ENCODE measurements around the gene MAPT. TPM values are rescaled to one million over a fixed set of nuclear protein-coding genes. Genes with fewer than 3 reads are reported as not detected.
A peak's percentile ranks its signal among the peaks of the same experiment; 100 is the strongest.

Gene MAPT
- total RNA-seq, 6 experiments from 2014 or later, result 0.11 to 0.43 (median 0.26) TPM

DNA sequence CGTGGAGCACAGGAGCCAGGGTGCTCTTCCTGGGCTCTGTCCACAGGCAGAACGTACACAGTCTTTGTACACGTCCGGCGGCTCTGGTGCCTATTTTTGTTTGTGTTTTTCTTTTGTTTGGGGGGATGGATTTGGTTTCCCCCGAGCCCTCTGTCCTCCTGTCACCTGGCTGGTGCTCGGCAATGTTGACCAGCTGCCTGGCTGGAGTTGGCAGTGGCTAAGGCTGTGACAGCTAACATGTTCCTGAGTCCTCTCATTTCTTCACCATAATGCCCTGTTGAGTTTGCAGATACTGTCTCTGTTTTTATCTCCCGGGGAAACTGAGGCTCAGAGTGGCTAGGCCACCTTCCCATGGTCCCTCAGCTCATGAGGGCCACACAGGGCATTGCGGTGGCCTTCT lies 25.7 kb downstream of the MAPT start:
- H3K27me3 Mint-ChIP-seq (ENCODE audit: insufficient read depth), result peaks cover 70% of the 10 kb centered on the region
- no peaks in the 10 kb centered on the region for H3K9me3 Mint-ChIP-seq
- no peak for DNase-seq
- TF ChIP-seq, protein P1, sequence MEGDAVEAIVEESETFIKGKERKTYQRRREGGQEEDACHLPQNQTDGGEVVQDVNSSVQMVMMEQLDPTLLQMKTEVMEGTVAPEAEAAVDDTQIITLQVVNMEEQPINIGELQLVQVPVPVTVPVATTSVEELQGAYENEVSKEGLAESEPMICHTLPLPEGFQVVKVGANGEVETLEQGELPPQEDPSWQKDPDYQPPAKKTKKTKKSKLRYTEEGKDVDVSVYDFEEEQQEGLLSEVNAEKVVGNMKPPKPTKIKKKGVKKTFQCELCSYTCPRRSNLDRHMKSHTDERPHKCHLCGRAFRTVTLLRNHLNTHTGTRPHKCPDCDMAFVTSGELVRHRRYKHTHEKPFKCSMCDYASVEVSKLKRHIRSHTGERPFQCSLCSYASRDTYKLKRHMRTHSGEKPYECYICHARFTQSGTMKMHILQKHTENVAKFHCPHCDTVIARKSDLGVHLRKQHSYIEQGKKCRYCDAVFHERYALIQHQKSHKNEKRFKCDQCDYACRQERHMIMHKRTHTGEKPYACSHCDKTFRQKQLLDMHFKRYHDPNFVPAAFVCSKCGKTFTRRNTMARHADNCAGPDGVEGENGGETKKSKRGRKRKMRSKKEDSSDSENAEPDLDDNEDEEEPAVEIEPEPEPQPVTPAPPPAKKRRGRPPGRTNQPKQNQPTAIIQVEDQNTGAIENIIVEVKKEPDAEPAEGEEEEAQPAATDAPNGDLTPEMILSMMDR (IDR thresholded peaks at IDR 0.05), result no peak
- H3K4me3 Mint-ChIP-seq, result no peak overlapping the region
- peaks cover 9% of the 10 kb centered on the region; the same call in 1 of the 2 replicates for H3K4me1 Mint-ChIP-seq (ENCODE audit: low read depth)
- H3K36me3 Mint-ChIP-seq (ENCODE audit: low read depth), result no peaks in the 10 kb centered on the region
- H3K27ac Mint-ChIP-seq, result no peak overlapping the region

DNA sequence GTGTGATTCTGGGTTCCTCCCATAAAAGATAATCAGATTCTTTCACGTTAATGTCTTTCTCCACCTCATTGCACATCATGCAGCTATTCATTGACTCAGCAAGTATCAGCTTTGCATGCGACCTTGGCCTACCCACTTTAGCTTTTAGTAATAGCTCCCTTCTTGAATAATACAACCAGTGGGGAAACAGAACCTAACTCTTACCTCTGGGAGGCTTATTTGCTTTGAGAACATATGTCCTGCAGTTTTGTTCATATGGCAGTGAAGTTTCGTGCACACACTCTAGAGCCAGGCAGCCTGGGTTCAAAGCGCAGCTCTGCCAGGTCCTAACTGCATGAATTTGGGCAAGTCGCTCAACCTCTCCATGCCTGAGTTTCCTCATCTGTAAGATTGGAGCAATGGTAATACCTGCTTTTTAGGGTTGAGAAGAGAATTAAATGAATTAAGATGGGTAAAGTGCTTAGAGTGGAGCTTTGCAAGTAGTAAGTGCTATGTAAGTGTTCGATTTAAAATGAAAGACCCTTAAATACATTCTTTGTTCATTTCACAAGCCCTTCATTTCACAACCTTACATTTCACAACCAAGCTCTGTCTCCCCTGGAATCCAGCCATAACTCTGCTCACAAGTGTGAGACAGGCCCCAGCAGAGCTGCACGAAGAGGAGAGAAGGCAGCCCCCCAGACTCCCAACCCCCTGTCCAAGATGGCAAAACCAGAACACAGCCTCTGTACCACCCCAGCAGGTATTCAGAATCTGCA lies 29.3 kb downstream of the MAPT start:
- peaks cover 6% of the 10 kb centered on the region; the same call in 1 of the 2 replicates for H3K9me3 Mint-ChIP-seq
- TF ChIP-seq, protein P1 (IDR thresholded peaks at IDR 0.05), result no peak
- no peak overlapping the region for H3K27ac Mint-ChIP-seq
- no peak overlapping the region for H3K4me3 Mint-ChIP-seq
- H3K4me1 Mint-ChIP-seq (ENCODE audit: low read depth), result peaks cover 9% of the 10 kb centered on the region; the same call in 1 of the 2 replicates
- peak; percentile 64 for DNase-seq
- peaks cover 6% of the 10 kb centered on the region; the same call in 1 of the 2 replicates for H3K36me3 Mint-ChIP-seq (ENCODE audit: low read depth)
- peaks cover 60% of the 10 kb centered on the region for H3K27me3 Mint-ChIP-seq (ENCODE audit: insufficient read depth)

DNA sequence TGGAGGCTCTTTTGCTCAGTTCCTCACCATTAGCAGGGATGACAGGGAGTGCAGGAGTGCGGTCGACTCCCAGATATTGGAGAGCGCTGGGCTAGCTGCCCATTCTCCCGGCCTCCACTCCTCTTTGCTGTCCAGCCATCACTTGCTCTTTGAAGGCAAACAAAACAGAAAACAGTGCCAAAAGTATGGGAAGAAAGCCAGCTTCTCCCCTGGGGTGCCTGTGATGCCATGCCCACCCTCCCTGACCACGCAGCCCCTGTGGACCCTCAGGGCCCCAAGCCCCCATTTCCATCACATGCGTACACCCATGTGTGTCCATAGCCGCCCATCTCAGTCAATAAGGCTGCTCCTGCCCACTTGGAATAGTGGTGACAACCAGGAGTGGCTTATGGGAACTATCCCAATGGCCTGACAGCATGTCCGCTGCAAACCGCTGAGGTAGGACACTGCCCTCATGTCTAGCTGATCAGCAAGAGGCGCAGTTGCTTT lies 30.0 kb downstream of the MAPT start:
- TF ChIP-seq, protein P1 (IDR thresholded peaks at IDR 0.05), result no peak
- DNase-seq, result no peak
- H3K4me1 Mint-ChIP-seq (ENCODE audit: low read depth), result peaks cover 9% of the 10 kb centered on the region; the same call in 1 of the 2 replicates
- H3K4me3 Mint-ChIP-seq, result no peak overlapping the region
- peaks cover 6% of the 10 kb centered on the region; the same call in 1 of the 2 replicates for H3K36me3 Mint-ChIP-seq (ENCODE audit: low read depth)
- H3K27me3 Mint-ChIP-seq (ENCODE audit: insufficient read depth), result peaks cover 56% of the 10 kb centered on the region
- peaks cover 6% of the 10 kb centered on the region; the same call in 1 of the 2 replicates for H3K9me3 Mint-ChIP-seq
- H3K27ac Mint-ChIP-seq, result no peak overlapping the region

DNA sequence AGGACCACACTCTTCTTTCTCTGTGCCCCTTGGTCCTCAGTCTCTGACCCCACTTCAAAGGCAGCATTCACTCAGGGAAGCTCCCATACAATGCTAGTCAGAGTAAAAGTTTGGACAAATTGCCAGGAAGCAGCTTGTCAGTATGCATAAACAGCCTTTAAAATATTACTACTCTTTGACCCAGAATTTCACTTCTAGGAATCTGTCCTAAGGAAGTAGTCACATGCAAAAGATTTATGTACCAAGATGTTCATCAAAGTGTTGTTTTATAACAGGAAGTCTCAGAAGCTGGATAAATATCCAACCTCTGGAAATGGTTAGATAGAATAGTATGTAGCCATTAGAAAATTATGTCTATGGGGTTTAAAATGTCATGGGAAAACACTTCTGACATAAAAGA lies 31.0 kb downstream of the MAPT start:
- Mint-ChIP-seq H3K27ac (no peak overlapping the region), H3K9me3 (peaks cover 6% of the 10 kb centered on the region; the same call in 1 of the 2 replicates), H3K4me1 (ENCODE audit: low read depth) (peaks cover 9% of the 10 kb centered on the region; the same call in 1 of the 2 replicates), H3K4me3 (no peak overlapping the region), H3K36me3 (ENCODE audit: low read depth) (peaks cover 6% of the 10 kb centered on the region; the same call in 1 of the 2 replicates), H3K27me3 (ENCODE audit: insufficient read depth) (peaks cover 52% of the 10 kb centered on the region)
- DNase-seq, result no peak
- TF ChIP-seq, protein P1 (IDR thresholded peaks at IDR 0.05), result no peak

DNA sequence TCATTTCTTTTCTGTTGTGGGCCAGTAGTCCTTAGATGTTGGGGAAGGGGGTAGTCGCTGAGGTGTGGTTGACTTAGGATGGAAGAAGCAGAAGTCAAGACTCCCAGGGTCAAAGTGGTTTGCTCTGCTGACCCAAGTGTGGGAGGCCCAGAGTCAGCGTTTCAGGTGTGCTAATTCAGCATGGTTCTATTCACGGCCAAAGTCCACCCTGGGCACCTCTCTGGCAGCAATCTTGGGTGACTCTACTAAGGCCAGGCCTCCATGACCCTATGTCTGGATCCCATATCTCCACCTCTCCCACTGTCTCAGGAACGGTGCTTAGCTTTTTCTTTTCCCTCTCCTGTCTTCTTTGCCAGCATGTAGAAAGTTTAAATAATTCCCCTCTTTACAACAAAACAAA lies 32.9 kb downstream of the MAPT start:
- no peak for DNase-seq
- peaks cover 6% of the 10 kb centered on the region; the same call in 1 of the 2 replicates for H3K36me3 Mint-ChIP-seq (ENCODE audit: low read depth)
- H3K27me3 Mint-ChIP-seq (ENCODE audit: insufficient read depth), result peaks cover 41% of the 10 kb centered on the region

More for the DNA sequence above, 32.9 kb downstream of the MAPT start:
- Mint-ChIP-seq H3K27ac (no peak overlapping the region), H3K4me1 (ENCODE audit: low read depth) (peaks cover 9% of the 10 kb centered on the region; the same call in 1 of the 2 replicates), H3K4me3 (no peak overlapping the region), H3K9me3 (peaks cover 6% of the 10 kb centered on the region; the same call in 1 of the 2 replicates)
- TF ChIP-seq, protein P1 (IDR thresholded peaks at IDR 0.05), result no peak
